ENCODE measurements around the gene MTCL1. TPM values are rescaled to one million over a fixed set of nuclear protein-coding genes. Genes with fewer than 3 reads are reported as not detected.

The MTCL1 gene
- total and polyA plus RNA-seq, 10 of the 15 experiments (the other 5 are each of a cell fraction or from before 2014, with no cell fraction given) = 0.03 to 0.36 (median 0.13) TPM; not detected in 4

GRCh38 chr18:8780227-8780626 is 74.9 kb downstream of the MTCL1 start:
- SMC1A ChIA-PET (ENCODE audit: uncharacterized antibody, unreplicated experiment) = no interaction called here
- no peak overlapping the region for H3K27ac ChIP-seq (ENCODE audit: control insufficient read depth, insufficient read depth)
- no peaks in the 10 kb centered on the region for H3K79me2 ChIP-seq (ENCODE audit: control insufficient read depth, insufficient read depth, low read length)
- WGBS (ENCODE audit: insufficient coverage, insufficient replicate concordance, low lambda C conversion rate, missing lambda C conversion rate) = 28% methylated on average over 6 of the region's 6 CpGs
- TF ChIP-seq MYC (IDR thresholded peaks at IDR 0.05; ENCODE audit: insufficient read depth, insufficient read length, insufficient replicate concordance, low read length, severe bottlenecking) = no peak
- no peak for TF ChIP-seq SIX5 (IDR thresholded peaks at IDR 0.05; ENCODE audit: low read depth, low read length, severe bottlenecking)
- no peak for TF ChIP-seq DPF2 (IDR thresholded peaks at IDR 0.05)
- TF ChIP-seq CUX1 (IDR thresholded peaks at IDR 0.05; ENCODE audit: insufficient replicate concordance, low read depth, low read length) = no peak
- TF ChIP-seq SP1 (IDR thresholded peaks at IDR 0.05; ENCODE audit: low read depth, low read length) = no peak
- TF ChIP-seq ZZZ3 (IDR thresholded peaks at IDR 0.05; ENCODE audit: control insufficient read depth, insufficient read length, low read depth) = no peak
- TF ChIP-seq, protein P1, sequence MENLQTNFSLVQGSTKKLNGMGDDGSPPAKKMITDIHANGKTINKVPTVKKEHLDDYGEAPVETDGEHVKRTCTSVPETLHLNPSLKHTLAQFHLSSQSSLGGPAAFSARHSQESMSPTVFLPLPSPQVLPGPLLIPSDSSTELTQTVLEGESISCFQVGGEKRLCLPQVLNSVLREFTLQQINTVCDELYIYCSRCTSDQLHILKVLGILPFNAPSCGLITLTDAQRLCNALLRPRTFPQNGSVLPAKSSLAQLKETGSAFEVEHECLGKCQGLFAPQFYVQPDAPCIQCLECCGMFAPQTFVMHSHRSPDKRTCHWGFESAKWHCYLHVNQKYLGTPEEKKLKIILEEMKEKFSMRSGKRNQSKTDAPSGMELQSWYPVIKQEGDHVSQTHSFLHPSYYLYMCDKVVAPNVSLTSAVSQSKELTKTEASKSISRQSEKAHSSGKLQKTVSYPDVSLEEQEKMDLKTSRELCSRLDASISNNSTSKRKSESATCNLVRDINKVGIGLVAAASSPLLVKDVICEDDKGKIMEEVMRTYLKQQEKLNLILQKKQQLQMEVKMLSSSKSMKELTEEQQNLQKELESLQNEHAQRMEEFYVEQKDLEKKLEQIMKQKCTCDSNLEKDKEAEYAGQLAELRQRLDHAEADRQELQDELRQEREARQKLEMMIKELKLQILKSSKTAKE (IDR thresholded peaks at IDR 0.05; ENCODE audit: low read depth, poor library complexity, severe bottlenecking) = no peak
- TF ChIP-seq HDGF (IDR thresholded peaks at IDR 0.05) = no peak
- POLR2A ChIA-PET = interaction anchor here (1.4 kb wide), 1 partner anchor 10 kb away, joined by 3 read pairs; no protein-coding TSS in a partner anchor
- FAIRE-seq = no peak
- H2AFZ ChIP-seq (ENCODE audit: control insufficient read depth, low read depth, low read length) = no peak overlapping the region
- H3K9me3 ChIP-seq (replicated peaks; ENCODE audit: control insufficient read depth, insufficient read depth, low read length) = no peaks in the 10 kb centered on the region
- H3K9ac ChIP-seq (ENCODE audit: control insufficient read depth, insufficient read depth, low read length) = no peak overlapping the region
- H3K36me3 ChIP-seq (ENCODE audit: control insufficient read depth in 2 of 2, insufficient read depth in 2 of 2, low read length in 1 of 2) = no peaks in the 10 kb centered on the region
- CTCF ChIA-PET = no interaction called here
- H3K4me2 ChIP-seq (ENCODE audit: control insufficient read depth, insufficient read depth) = no peak overlapping the region
- RAD21 ChIA-PET (ENCODE audit: unreplicated experiment) = no interaction called here
- H3K27me3 ChIP-seq (replicated peaks in 1 of 2; ENCODE audit: control insufficient read depth in 2 of 2, insufficient read depth in 2 of 2, low read length in 1 of 2) = peaks cover 2 to 3% of the 10 kb centered on the region in 2 experiments; a peak in 3 of 4 replicates
- no peaks in the 10 kb centered on the region for H4K20me1 ChIP-seq (ENCODE audit: control insufficient read depth, insufficient read depth)
- no TSS peak for BruUV-seq (replicated peaks)
- H3K4me1 ChIP-seq (ENCODE audit: control insufficient read depth, insufficient read depth, low read length) = no peaks in the 10 kb centered on the region
- intact Hi-C loops (cut with micrococcal nuclease; ENCODE audit: unreplicated experiment) = no loop called here
- no peak overlapping the region for H3K4me3 ChIP-seq
- DNase-seq (ENCODE audit: low read depth, low spot score) = no peak
- in situ Hi-C loops (cut with MboI) = no loop called here
- ATAC-seq = no peak

Data from GM12878 (cell line).